Sigmoid colon (tissue), 4 donors: ENCODE results near the gene ZAP70.

Source experiments
- EP300 ChIP-seq, 4 donors: sonication (generic); formaldehyde crosslinking; IDR thresholded peaks; one replicate each; pipeline ENCODE4 v1.6.1; 2017; ENCODE audit warnings: antibody characterized with exemption in 4 of 4
- POLR2A ChIP-seq, 2 donors: fragments of 450-650 bp; IDR thresholded peaks; one replicate each; pipeline ENCODE4 v1.6.1; 2016; ENCODE audit warnings: antibody characterized with exemption in 2 of 2, mild to moderate bottlenecking in 2 of 2, moderate library complexity in 2 of 2
- TF ChIP-seq, protein P1 (sequence below), 4 experiments: fragments of 450-650 bp in 3 of 4; fragments of 200-600 bp in 1 of 4; IDR thresholded peaks; one replicate each; pipeline ENCODE4 v1.5.1; 2016 to 2019; ENCODE audit warnings: antibody characterized with exemption in 4 of 4, mild to moderate bottlenecking in 3 of 4, moderate library complexity in 2 of 4

DNA sequence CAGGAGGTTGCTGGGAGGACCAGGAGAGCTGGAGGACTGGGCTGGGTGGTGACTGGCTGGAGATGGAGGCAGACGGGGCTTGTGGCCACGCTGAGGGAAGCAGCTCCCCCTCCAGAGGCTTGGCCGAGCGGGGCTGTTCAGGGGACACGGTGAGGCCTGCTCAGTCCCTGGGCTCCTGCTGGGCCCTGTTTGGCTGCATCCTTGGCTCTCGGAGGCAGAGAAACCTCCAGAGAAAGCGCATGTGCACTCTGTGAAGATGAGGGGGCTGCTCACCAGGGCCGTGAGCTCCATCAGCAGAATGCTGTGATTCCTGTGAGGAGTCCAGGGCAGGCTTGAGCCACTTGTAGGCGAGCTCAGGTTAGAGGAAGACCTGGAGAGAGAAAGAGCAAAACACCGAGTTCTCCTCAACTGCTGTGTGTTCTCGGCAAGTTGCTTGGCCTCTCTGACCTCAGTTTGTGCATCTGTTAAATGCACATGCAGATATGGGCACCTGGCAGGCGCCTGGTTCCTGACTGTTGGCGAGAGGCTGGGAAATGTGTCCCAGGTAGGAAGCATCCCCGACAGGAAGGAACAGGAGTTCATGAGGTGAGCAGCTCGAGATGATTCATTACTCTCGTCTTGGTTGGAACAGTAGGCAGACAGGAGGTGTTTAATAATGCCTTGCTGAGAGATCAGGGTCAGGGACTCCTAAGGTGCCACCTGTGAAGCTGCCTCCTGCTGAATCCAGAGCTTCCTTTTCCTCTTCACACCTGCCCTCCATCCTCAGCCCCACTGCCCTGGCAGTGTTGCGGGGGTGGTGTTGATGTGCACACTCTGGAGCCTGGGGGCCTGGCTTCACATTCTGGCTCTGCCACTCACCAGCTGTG is 941 bp downstream of the ZAP70 start:
- TF ChIP-seq, protein P1, sequence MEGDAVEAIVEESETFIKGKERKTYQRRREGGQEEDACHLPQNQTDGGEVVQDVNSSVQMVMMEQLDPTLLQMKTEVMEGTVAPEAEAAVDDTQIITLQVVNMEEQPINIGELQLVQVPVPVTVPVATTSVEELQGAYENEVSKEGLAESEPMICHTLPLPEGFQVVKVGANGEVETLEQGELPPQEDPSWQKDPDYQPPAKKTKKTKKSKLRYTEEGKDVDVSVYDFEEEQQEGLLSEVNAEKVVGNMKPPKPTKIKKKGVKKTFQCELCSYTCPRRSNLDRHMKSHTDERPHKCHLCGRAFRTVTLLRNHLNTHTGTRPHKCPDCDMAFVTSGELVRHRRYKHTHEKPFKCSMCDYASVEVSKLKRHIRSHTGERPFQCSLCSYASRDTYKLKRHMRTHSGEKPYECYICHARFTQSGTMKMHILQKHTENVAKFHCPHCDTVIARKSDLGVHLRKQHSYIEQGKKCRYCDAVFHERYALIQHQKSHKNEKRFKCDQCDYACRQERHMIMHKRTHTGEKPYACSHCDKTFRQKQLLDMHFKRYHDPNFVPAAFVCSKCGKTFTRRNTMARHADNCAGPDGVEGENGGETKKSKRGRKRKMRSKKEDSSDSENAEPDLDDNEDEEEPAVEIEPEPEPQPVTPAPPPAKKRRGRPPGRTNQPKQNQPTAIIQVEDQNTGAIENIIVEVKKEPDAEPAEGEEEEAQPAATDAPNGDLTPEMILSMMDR (IDR thresholded peaks at IDR 0.05) = no peak
- TF ChIP-seq EP300 (IDR thresholded peaks at IDR 0.05) (no peak), POLR2A (IDR thresholded peaks at IDR 0.05) (no peak)
